Measurements from ENCODE around the gene UBD.

UBD gene

GRCh38 chr6:29521006-29521680 is 38.4 kb downstream of the UBD start (continued):
- no peak for TF ChIP-seq ZNF274 (IDR thresholded peaks at IDR 0.05; ENCODE audit: low read length)
- TF ChIP-seq ZNF274 (tag by site-specific recombination; IDR thresholded peaks at IDR 0.05; ENCODE audit: borderline replicate concordance) = no peak
- TF ChIP-seq ZNF398 (tag by site-specific recombination; IDR thresholded peaks at IDR 0.05) = no peak
- TF ChIP-seq, protein P1, sequence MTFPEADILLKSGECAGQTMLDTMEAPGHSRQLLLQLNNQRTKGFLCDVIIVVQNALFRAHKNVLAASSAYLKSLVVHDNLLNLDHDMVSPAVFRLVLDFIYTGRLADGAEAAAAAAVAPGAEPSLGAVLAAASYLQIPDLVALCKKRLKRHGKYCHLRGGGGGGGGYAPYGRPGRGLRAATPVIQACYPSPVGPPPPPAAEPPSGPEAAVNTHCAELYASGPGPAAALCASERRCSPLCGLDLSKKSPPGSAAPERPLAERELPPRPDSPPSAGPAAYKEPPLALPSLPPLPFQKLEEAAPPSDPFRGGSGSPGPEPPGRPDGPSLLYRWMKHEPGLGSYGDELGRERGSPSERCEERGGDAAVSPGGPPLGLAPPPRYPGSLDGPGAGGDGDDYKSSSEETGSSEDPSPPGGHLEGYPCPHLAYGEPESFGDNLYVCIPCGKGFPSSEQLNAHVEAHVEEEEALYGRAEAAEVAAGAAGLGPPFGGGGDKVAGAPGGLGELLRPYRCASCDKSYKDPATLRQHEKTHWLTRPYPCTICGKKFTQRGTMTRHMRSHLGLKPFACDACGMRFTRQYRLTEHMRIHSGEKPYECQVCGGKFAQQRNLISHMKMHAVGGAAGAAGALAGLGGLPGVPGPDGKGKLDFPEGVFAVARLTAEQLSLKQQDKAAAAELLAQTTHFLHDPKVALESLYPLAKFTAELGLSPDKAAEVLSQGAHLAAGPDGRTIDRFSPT (tag by site-specific recombination; IDR thresholded peaks at IDR 0.05) = no peak
- TF ChIP-seq ZBTB1 (tag by site-specific recombination; IDR thresholded peaks at IDR 0.05) = no peak
- TF ChIP-seq ZNF449 (tag by site-specific recombination; IDR thresholded peaks at IDR 0.05) = no peak
- TF ChIP-seq, protein P2, sequence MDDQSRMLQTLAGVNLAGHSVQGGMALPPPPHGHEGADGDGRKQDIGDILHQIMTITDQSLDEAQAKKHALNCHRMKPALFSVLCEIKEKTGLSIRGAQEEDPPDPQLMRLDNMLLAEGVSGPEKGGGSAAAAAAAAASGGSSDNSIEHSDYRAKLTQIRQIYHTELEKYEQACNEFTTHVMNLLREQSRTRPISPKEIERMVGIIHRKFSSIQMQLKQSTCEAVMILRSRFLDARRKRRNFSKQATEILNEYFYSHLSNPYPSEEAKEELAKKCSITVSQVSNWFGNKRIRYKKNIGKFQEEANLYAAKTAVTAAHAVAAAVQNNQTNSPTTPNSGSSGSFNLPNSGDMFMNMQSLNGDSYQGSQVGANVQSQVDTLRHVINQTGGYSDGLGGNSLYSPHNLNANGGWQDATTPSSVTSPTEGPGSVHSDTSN (CRISPR knock-in tag; IDR thresholded peaks at IDR 0.05) = no peak
- TF ChIP-seq GLIS2 (tag by site-specific recombination; IDR thresholded peaks at IDR 0.05) = no peak
- no peak for TF ChIP-seq REST (tag by site-specific recombination; IDR thresholded peaks at IDR 0.05)
- TF ChIP-seq INSM2 (tag by site-specific recombination; IDR thresholded peaks at IDR 0.05) = no peak

GRCh38 chr6:29520232-29520631 is 39.3 kb downstream of the UBD start:
- Histone ChIP-seq H3K4me3 (ENCODE audit: low read depth, low read length) (no peak overlapping the region), H3K36me3 (ENCODE audit: control insufficient read depth in 2 of 2, insufficient read depth in 1 of 2, low read length in 2 of 2) (no peaks in the 10 kb centered on the region), H3K9me3 (ENCODE audit: control insufficient read depth, insufficient read depth, low read depth, low read length) (no peaks in the 10 kb centered on the region), H3K27ac (ENCODE audit: extremely low read depth, low read depth, low read length) (no peak overlapping the region), H3K4me1 (ENCODE audit: control insufficient read depth, insufficient read depth, low read length) (peaks cover 6% of the 10 kb centered on the region)
- POLR2A ChIA-PET = no interaction called here
- CTCF ChIA-PET = no interaction called here
- TF ChIP-seq, protein P3, sequence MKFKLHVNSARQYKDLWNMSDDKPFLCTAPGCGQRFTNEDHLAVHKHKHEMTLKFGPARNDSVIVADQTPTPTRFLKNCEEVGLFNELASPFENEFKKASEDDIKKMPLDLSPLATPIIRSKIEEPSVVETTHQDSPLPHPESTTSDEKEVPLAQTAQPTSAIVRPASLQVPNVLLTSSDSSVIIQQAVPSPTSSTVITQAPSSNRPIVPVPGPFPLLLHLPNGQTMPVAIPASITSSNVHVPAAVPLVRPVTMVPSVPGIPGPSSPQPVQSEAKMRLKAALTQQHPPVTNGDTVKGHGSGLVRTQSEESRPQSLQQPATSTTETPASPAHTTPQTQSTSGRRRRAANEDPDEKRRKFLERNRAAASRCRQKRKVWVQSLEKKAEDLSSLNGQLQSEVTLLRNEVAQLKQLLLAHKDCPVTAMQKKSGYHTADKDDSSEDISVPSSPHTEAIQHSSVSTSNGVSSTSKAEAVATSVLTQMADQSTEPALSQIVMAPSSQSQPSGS (tag by site-specific recombination; IDR thresholded peaks at IDR 0.05; ENCODE audit: low read depth) = no peak
- TF ChIP-seq HOXD13 (CRISPR knock-in tag; IDR thresholded peaks at IDR 0.05; ENCODE audit: borderline replicate concordance) = no peak
- TF ChIP-seq ZNF837 (tag by site-specific recombination; IDR thresholded peaks at IDR 0.05) = no peak
- no peak for TF ChIP-seq ZBTB11 (tag by site-specific recombination; conservative IDR thresholded peaks at IDR 0.05; ENCODE audit: low read depth)
- no peak for TF ChIP-seq ZNF792 (tag by site-specific recombination; IDR thresholded peaks at IDR 0.05)
- TF ChIP-seq ZNF132 (tag by site-specific recombination; IDR thresholded peaks at IDR 0.05; ENCODE audit: borderline replicate concordance) = no peak
- TF ChIP-seq ZSCAN16 (tag by site-specific recombination; IDR thresholded peaks at IDR 0.05) = no peak
- no peak for TF ChIP-seq ZNF10 (tag by site-specific recombination; IDR thresholded peaks at IDR 0.05)

All from HEK293 (cell line).